GM21390 (cell line): ENCODE results near the gene MVB12B.
"Not testable (repeated sequence)": the region's sequence is repeated elsewhere in the genome, so short reads cannot be mapped to it uniquely, and the experiment has no call there.

Source experiments
- ATAC-seq: cut with Tn5 transposase; IDR thresholded peaks from one replicate; pipeline ENCODE4 v1.9.1; 2021; ENCODE audit not compliant: unreplicated experiment

The MVB12B gene, protein sequence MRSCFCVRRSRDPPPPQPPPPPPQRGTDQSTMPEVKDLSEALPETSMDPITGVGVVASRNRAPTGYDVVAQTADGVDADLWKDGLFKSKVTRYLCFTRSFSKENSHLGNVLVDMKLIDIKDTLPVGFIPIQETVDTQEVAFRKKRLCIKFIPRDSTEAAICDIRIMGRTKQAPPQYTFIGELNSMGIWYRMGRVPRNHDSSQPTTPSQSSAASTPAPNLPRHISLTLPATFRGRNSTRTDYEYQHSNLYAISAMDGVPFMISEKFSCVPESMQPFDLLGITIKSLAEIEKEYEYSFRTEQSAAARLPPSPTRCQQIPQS

DNA sequence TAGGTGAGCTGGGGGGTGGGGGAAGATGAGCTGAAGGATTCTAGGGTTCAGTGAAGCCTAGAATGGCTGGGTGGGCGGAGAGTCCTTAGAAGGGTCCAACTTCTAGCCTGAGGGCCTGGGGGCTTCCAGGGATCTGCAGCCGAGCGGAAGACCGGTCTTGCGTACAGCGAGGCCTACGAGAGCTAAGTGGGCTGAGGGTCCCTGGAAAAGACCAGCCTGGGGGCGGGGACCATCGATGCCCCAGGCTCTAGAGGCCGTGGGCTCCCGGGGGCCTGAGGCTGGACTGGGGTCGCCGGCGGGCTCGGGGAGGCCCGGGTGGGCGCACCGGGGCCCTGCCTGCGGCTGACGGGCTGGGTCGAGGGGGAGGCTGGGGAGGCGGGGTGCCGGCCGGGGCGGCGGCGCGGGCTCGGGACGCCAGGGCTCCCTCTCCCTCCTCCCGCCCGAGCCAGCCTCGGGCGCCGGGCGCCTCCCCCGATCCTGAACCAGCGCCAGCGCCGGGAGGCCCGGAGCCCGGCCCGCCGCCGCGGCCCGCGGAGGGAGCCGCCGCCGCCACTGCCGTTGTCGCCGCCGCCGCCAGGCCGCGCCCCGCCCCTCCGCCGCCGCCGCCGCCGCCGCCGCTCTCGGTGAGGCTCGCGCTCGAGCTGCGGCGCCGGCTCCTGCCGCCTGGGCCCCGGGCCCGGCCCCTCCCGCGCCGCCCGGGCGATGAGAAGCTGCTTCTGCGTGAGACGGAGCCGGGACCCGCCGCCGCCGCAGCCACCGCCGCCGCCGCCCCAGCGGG lies at the start of gene MVB12B:
TSS of gene MVB12B (plus strand) at position 602 of the 778 bp plus-strand sequence. CDS start at position 703, 101 bp downstream.
- no peak for ATAC-seq

DNA sequence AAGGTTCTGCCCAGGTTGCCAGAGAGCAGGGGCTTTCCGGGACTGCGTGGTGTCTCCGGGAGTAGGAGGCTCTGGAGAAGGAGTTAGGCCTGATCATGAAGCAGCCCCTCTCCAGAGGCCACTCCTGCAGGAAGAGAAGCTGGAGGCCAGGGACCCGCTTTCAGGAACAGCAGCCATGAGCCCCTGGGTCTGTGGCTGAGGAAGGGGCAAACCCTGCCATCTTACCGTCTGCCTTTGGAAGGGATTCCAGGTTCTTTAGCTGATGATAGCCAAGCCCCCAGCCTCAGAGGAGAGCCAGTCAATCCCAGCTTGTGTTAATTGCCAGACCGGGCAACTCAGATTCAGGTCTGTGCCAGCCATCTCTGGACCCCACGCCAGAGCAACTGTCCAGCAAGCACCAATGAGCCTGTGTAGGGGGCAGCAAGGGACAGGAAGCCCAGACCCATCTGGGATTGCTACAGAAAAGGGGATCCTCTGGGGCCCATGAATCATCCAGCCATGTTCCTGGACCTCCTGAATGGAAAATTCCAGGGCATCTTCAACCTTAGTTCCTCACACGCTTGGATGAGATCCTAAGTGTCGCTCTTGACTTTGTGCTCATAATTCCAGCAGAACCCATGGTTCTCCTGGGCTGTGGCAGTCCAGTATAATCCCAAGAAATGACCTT lies 42.7 kb upstream of the MVB12B start:
- ATAC-seq, result no peak

DNA sequence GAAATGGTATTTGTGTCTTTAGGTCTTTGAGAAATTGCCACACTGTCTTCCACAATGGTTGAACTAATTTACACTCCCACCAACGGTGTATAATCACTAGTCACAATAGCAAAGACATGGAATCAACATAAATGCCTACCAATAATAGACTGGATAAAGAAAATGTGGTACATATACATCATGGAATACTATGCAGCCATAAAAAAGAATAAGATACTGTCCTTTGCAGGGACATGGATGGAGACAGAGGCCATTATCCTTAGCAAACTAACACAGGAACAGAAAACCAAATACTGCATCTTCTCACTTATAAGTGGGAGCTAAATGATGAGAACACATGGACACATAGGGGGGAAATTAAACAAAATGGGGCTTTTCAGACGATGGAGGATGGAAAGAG lies 41.0 kb upstream of the MVB12B start:
- ATAC-seq, result not testable (repeated sequence)

DNA sequence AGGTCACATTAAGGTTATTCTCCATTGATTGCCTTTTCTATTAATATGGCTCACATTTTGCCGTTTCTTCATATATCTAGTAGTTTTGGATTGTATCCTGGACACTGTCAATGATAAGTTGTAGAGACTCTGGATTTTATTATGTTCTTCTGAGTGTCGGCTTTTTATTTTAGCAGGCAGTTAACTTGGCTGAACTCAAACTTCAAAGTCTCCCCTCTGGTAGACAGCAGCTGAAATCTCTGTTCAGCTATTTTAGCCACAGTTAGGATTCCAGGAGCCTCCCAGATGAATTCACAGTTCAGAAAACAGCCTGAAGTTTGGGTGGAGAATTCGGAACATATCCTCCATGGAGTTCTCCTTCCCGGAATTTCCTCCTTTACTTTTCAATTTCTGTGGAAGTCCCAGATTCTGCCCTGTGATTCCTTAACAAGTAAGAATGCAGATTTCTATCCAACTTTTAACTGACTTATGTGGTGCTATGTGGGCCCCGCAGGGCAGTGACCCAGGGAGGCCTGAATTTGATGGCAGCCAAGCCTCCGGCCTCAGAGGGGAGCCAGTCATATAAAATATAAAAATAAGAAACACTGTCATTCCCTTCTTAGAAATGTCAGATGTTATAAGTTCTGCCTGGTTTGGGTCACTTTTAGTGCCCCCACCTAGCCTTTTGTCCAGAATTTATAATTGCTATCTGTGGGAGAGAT lies 39.3 kb upstream of the MVB12B start:
- ATAC-seq, result no peak

DNA sequence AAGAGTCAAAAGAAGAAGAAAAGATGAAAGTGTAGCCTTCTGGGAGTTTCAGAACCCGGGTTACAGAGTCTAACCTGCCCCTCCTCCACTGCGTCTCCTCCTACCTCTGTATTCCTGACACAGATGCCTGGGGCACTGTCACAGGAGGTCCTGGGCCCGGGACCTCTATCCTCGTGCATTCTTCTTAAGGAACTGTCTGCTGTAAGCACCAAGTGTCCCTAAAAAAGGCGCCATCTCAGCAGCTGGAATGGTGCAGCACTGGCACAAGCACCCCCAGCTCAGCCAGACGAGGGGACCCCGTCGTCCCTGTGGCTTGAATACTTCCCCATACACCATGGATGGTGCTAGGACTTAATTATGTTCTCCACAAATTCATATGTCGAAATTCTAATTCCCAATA lies 35.8 kb upstream of the MVB12B start:
- no peak for ATAC-seq

DNA sequence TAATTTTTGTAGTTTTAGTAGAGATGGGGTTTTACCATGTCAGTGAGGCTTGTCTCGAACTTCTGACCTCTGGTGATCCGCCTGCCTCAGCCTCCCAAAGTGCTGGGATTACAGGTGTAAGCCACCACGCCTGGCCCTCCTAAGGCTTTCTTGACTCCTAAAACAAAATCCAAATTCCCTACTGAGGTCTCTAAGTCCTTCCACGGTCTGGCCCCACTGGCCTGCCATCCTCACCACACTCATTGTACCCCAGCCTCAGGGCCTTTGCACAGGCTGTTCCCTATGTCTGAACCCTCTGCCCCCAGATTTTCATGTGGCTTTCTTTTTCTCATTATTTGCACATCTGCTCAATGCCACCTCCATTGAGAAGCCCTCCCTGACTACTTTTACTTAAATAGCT lies 34.7 kb upstream of the MVB12B start:
- no peak for ATAC-seq

DNA sequence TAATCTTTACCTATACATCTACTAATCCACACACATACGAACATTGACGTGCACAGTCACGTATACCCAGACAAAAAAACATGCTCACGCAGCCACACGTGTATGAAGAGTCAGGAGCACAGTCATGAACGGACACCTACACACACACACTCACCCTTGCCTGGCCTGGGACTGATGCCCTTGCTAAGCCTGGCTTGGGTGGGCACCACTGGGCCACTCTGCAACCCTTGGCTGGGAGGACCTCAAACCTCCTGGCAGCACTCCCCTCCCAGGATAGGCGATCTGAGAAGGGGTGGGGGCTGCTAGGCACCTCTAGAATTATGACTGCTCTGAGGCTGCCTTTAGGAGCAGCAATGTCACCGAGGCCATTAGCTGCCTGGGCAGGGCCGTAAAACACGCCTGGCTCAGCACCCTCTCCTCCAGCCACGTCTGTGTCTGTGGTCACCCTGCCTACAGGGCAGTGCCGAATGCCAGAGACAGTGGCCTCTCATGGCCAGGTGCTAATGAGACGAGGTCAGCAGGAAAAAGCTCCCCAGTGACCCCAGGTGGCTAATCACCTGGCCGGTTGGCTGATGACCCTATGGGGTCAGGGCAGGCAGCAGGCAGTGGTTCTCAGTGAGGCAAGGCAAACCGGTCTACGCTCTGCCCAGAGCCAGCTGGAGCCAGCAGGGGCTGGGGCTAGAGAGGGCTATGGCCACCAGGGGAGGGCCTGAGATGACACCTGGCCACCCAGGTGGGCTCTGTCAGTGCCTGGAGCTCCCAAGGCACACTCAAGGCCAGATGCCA lies 33.7 kb upstream of the MVB12B start:
- ATAC-seq, result no peak

DNA sequence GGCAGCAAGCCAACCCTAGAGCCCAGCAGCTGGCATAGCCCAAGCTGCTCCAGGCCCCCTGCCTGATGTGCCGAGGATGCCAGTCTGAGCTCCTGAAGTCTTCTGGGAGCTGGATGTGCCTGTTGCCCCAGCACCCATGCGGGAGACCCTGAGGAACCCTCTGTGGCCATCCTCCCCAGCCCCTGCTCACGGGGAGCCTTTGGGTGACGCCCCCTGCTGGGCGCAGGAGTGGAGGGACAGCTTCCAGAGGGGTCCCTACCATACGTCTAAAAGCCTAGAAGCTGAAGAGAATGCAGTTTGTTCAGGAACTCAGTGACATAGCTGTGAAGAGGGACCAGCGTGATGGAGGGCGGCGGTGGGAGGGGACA lies 33.1 kb upstream of the MVB12B start:
- ATAC-seq, result no peak

DNA sequence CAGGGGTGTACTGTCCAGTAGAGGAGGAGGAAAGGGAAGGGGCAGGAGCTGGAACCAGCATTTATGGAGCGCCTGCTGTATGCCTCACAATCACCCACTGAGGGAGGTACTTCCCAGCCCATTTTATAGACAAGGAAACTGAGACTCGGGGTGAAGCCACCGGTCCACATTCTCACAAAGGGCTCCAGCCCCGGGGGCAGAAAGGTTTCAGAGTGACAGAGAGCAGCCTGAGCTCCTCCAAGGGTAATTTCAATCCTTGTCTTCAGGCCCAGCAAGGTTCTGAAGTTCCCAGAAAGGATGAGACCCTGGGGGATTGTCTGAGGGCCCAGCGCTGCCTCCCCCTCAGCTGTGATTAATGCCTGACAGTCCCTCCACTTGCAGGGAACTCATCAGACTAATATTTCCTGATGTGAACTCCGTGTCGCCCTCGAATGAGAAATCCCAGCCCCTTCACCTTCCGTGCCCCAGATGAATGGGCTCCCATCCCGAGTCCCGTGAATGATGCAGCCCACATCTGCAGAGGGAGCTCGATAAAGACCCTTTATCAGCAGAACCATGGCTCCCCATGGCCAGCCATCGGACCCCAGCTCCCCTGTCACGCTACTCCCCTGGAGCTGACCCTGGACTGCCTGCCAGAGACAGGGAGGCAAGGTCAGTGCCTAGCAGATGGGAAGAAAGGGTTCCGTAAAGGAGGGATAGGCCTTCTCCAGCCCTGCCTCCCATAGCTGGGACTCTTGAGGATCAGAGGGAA lies 32.1 kb upstream of the MVB12B start:
- no peak for ATAC-seq

DNA sequence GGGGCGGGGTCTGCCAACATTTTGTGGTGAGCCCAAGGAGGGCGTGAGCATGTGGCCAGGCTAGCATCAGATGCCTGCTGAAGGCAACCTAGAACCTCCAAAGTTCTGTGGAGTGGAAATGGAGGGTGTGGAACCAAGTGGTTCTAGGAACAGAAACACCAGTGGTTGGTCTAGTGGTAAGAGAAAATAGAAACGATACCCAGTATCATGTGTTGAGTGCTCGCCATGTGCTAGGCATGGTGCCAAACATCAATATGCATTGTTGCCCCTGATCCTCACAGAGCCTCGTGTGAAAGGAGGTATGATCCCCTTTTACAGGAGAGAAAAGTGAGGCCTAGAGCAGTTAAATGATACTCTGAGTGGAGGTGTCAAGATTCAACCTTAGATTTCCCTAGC lies 31.5 kb upstream of the MVB12B start:
- no peak for ATAC-seq

DNA sequence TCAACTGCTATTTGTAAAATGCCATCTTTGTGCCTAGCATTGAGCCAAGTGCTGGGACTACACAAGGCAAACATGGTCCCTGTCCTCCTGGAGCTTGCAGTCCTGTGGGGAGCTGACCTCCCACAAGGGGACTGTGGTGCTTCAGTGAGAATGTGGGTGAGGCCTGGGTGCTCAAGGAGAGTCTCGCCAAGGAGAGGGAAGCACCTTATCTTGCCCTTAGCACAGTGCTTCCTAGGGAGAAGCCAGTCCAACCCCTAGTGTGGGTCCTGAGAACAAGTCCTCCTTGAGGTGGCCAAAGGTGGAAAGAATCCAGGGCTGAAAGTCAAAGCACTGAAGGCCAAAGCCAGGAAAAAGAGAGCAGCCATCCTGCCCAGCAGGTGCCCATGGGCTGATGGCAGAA lies 31.1 kb upstream of the MVB12B start:
- ATAC-seq, result no peak

DNA sequence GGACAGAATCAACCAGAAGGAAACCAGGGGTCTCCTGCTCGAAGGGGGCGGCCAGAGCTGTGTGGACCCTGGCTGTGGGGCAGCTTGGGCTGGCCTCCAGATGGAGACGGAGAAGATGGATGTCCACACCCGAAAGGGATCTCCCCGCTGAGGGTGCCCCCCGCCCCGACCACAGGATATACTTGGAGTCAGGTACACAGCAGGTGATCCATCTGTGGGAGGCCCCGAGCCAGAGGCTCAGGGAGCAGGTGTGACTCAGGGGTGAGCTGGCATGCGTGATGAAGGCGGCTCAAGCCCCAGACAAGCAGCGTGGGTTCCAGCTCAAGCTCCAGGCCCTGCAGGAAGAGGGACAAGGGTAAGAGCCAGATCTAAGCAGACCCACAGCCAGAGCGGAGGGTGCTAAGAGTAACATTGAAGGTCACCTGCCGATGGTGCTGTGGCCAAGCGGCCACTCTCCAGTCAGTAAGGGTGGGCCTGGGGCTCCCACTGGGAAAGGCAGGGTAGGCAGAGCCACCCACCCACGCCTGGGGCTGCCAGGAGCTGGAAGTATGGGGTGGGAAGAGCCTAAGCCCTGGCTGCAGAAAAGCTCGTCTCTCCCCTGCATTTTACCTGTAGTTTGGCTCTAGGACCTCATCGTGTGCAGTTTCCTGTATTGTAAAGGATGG lies 30.6 kb upstream of the MVB12B start:
- no peak for ATAC-seq

DNA sequence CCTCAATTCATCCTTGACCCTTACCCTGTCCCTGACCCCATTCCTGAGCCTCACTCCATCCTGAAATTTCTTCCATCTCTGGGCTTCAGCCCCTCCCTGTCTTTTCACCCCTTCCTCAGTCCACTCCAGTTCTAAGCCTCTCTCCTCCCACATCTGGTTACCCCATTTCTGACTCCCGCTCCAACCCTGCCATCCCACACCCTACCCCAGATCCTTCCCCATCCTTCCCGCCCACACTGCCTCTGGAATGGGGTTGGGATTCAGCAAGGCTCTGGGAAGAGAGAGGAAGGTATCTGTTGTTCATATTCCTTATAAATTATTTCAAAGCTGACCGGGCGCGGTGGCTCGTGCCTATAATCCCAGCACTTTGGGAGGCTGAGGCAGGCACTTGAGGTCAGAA lies 29.9 kb upstream of the MVB12B start:
- ATAC-seq, result no peak

DNA sequence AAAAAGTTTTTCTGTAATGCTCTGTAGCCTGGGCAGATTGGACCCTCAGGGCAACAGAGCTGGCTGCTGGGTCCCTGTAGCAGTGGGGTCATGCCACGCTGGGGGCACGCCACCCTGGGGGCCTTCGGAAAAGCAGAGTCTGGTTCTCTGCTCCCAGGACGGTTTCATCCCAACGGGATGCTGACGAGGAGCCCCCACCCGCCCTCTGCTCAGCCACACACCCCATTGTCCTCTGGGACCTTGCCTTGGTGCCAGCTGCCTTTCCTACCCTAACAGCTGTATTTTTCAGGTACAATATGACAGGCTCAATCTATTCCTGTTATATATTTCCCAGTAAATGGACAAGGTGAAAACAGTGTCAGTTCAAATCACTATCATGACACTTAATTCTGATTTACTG lies 29.0 kb upstream of the MVB12B start:
- ATAC-seq, result no peak

DNA sequence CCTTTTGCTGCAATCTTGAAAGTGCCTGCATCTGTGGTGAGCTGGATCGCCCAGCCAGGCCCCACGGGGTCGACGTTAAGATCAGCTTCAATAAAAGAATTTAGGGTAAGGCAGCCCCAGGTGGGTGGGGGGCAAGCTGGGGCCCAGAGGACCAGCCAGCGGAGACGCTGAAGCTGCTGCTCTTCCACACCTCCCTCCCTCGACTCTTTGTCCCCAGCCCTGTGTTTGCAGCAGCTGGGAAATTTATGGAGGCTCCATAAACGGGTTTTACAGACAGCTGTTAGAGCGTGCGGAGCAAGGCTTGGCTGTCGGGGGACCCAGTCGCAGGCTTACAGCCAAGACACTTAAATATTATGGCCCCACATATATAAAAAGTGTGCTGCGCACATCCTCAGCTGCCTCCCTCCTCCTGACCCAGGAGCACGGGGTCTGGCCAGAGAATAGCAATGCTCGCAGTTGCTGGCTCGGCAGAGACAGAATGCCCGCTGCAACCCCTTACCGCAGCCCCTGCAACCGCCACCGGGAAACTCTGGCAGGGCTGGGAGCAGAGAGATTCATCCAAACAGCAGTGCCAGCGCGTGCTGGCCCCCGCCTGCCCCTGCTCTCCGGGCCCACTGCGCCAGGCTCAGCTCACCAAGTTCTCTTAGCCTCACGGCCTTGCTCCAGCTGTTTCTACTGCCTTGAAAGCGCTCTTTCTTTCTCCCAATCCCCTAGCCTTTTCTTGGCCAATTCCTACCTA lies 28.4 kb upstream of the MVB12B start:
- ATAC-seq, result no peak

DNA sequence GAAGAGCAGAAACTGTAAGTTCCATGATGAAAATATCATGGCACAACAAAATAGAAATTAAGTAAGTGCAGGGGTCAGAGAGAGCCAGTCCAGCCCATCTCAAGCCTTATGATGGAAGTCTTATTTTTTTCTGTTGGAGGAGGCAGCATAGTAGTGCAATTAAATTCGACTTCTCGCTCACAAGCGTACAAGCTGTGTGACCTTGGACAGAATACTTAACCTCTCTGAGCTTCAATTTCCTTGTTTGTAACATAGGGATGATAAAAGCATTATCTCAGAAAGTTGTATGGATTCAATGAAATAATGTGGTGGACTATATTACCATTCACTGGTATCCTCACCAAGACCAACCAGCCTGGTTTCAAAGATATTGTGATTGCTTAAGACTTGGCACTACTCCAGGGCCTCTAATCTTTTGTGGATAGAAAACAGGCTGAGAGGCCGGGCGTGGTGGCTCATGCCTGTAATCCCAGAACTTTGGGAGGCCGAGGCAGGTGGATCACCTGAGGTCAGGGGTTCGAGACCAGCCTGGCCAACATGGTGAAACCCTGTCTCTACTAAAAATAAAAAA lies 26.8 kb upstream of the MVB12B start:
- no peak for ATAC-seq

DNA sequence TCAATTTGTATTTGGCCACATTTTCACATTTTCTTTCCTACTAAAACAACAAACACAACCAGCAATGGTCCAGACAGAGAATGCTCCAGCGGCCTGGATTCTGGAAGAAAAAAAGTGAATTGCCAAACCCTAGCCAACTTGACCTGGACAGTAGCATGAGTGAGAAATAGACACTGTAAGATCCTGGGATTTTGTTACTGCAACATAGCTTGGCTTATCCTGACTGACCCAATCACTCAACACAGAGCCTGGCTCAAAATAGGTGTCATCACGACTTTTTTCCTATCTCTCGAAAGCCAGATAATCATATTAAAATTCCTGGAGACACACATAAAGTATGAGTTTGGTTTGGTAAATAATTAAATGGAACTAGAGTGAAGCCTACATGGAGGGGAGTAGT lies 25.4 kb upstream of the MVB12B start:
- ATAC-seq, result no peak

DNA sequence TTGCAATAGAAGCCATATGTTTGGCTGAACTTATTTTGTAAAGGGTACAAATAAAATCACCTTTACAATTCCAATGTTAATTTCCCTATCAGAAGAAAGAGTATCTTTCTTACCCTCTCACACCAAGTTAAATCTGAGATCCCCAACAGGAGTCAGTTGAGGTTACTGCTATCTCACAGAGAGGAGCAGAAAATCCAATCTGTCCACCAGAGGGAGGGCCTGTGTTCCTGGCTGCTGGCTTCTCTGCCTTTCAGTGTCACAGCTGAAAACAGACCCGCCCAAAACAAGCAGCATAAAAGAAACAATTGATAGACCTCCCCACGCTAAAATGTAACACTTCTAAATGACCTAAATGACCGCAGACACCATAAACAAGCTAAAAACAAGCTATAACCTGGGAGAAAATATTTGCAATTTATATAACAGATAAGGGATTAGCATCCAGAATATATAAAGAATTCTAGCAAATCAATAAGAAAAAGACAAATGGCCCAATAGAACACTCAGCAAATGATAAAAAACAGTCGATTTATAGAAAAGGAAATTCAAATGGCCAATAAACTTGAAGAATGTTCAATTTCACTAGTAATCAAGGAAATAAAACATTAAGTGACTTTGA lies 24.5 kb upstream of the MVB12B start:
- no peak for ATAC-seq
